SK-N-MC (cell line): ENCODE data around the gene CTRB1.

Experiments
- EZH2 ChIP-seq: fragments of 200-600 bp; sonication (generic); IDR thresholded peaks from one replicate; pipeline ENCODE4 v1.6.1; 2017; ENCODE audit warnings: antibody characterized with exemption
- FOXP2 ChIP-seq: optimal IDR thresholded peaks from 2 replicates; pipeline ENCODE3; 2011; ENCODE audit warnings: mild to moderate bottlenecking, moderate library complexity; ENCODE audit not compliant: insufficient read depth; ENCODE audit errors: extremely low read length, control extremely low read depth
- POLR2AphosphoS5 ChIP-seq: IDR thresholded peaks from 2 replicates; pipeline ENCODE4 v1.6.1; 2012; ENCODE audit warnings: mild to moderate bottlenecking, low read depth, low read length, borderline replicate concordance

DNA sequence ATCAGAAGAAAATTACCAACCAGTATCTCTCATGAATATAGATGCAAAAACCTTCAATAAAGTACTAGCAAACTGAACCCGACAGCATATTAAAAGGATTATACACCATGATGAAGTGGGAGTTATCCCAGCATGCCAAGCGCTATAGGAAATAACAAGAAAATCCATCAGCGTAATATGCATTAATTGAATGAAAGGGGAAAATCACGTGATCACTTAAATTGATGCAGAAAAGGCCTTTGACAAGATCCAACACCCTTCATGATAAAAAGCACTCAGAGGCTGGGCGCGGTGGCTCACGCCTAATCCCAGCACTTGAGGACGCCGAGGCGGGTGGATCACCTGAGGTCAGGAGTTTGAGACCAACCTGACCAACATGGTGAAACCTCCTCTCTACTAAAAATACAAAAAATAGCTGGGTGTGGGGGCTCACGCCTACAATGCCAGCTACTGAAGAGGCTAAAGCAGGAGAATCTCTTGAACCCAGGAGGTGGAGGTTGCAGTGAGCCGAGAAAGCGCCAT lies 16.7 kb upstream of the CTRB1 start:
- TF ChIP-seq POLR2AphosphoS5: no peak
- TF ChIP-seq EZH2: no peak
- TF ChIP-seq FOXP2: no peak
